HEK293 (cell line): Measurements from ENCODE around the gene DEFB131B.
"Not testable (repeated sequence)": the region's sequence is repeated elsewhere in the genome, so short reads cannot be mapped to it uniquely, and the experiment has no call there.

Experiments used
- CTCF ChIP-seq: fragments of 450-650 bp; formaldehyde crosslinking; IDR thresholded peaks from 2 replicates; pipeline ENCODE4 v1.5.1; 2016; ENCODE audit warnings: missing biosample characterization, missing genetic modification characterization
- KLF8 ChIP-seq: fragments of 450-650 bp; formaldehyde crosslinking; IDR thresholded peaks from 2 replicates; pipeline ENCODE4 v1.5.1; 2016; ENCODE audit warnings: missing biosample characterization, missing genetic modification characterization
- ZFP3 ChIP-seq: fragments of 450-650 bp; formaldehyde crosslinking; IDR thresholded peaks from 2 replicates; pipeline ENCODE4 v1.5.1; 2016; ENCODE audit warnings: low read depth, missing biosample characterization, missing genetic modification characterization
- ZFP41 ChIP-seq: fragments of 450-650 bp; formaldehyde crosslinking; IDR thresholded peaks from 2 replicates; pipeline ENCODE4 v1.5.1; 2016; ENCODE audit warnings: missing biosample characterization, missing genetic modification characterization, borderline replicate concordance
- ZNF138 ChIP-seq: fragments of 450-650 bp; formaldehyde crosslinking; IDR thresholded peaks from 2 replicates; pipeline ENCODE4 v1.5.1; 2016; ENCODE audit warnings: missing biosample characterization, missing genetic modification characterization, borderline replicate concordance

GRCh38 chr11:71878059-71878458 lies at the start of gene DEFB131B:
- TF ChIP-seq KLF8; CTCF (tag by site-specific recombination); ZNF138 (tag by site-specific recombination); ZFP41 (tag by site-specific recombination); ZFP3 (tag by site-specific recombination): not testable (repeated sequence)
